K562 (cell line): ENCODE data around the gene TMEM135. TPM values are rescaled to one million over a fixed set of nuclear protein-coding genes. Genes with fewer than 3 reads are reported as not detected.

Experiments used
- ATAC-seq: fragments of 200-7000 bp; cut with Tn5 transposase; 3 replicates; pipeline ENCODE4 v1.9.1; 2020; ENCODE audit warnings: moderate library complexity
- BruUV-seq: library from RNA; stranded (reverse); fragments of 400-500 nt; replicated peaks from 2 replicates; lab custom pipeline; 2021; lab: Mats Ljungman, UMichigan
- CTCF ChIA-PET: fragments of 300-600 bp; formaldehyde crosslinking; extraction: SDS; loops from one replicate; lab custom pipeline; 2021; ENCODE audit warnings: low intra/inter-chr PET ratio; lab: Yijun Ruan, JAX
- POLR2A ChIA-PET: fragments of 300-600, 350-650 bp; sonication (Branson Sonifier 250); formaldehyde crosslinking; extraction: SDS; loops from one replicate; lab custom pipeline; 2021; ENCODE audit warnings: antibody characterized with exemption, inconsistent platforms; lab: Yijun Ruan, JAX
- DNase-seq, 4 experiments: peaks; one replicate each; pipeline versions ENCODE4 v3.0.0 to v3.0.0-alpha.2; 2011 to 2018; ENCODE audit warnings: low spot score in 3 of 4, mixed read lengths in 3 of 4; ENCODE audit errors: extremely low read depth in 1 of 4
- FAIRE-seq: peaks from 2 replicates; lab custom pipeline; 2011; peaks lifted over from hg19 to GRCh38; lab: Jason Lieb, UNC
- H2AFZ ChIP-seq: 2 replicates; pipeline ENCODE4 v1.6.0; 2011; ENCODE audit warnings: low read depth, low read length, control low read depth, inconsistent platforms
- H3K27ac ChIP-seq: fragments of 200-600 bp; 3 replicates; pipeline ENCODE4 v1.8.0; 2011; ENCODE audit warnings: low read depth, mild to moderate bottlenecking, control low read depth, inconsistent platforms, low read length, moderate library complexity, mixed read lengths; ENCODE audit errors: extremely low read depth
- H3K27me3 ChIP-seq, 2 experiments: fragments of 300-600 bp in 1 of 2; 2 replicates in 1 of 2; 3 replicates in 1 of 2; pipeline versions ENCODE4 v1.6.0 to v1.8.0; 2011; ENCODE audit warnings: inconsistent platforms in 2 of 2, low read length in 2 of 2, mild to moderate bottlenecking in 1 of 2, mixed read lengths in 1 of 2, moderate library complexity in 1 of 2; ENCODE audit not compliant: control insufficient read depth in 2 of 2, insufficient read depth in 2 of 2
- H3K36me3 ChIP-seq: fragments of 300-600 bp; 3 replicates; pipeline ENCODE4 v1.8.0; 2011; ENCODE audit warnings: mild to moderate bottlenecking, low read length, inconsistent platforms; ENCODE audit not compliant: control insufficient read depth, insufficient read depth
- H3K4me1 ChIP-seq, 2 experiments: fragments of 200-600 bp in 1 of 2; replicated peaks in 1 of 2; 2 replicates in 1 of 2; 3 replicates in 1 of 2; pipeline versions ENCODE4 v1.5.1 to v1.8.0; 2011; ENCODE audit warnings: inconsistent platforms in 2 of 2, low read length in 2 of 2, mild to moderate bottlenecking in 1 of 2, mixed read lengths in 1 of 2, moderate library complexity in 1 of 2; ENCODE audit not compliant: control insufficient read depth in 2 of 2, insufficient read depth in 2 of 2
- H3K4me2 ChIP-seq: 2 replicates; pipeline ENCODE4 v1.6.1; 2011; ENCODE audit warnings: low read length, control low read depth, inconsistent platforms, mixed read lengths; ENCODE audit not compliant: insufficient read depth
- H3K4me3 ChIP-seq: fragments of 200-600 bp; sonication (generic), shearing (Covaris generic); 2 replicates; pipeline ENCODE4 v1.5.1; 2016; ENCODE audit warnings: control low read depth, inconsistent platforms
- H3K79me2 ChIP-seq: fragments of 200-600 bp; 3 replicates; pipeline ENCODE4 v1.8.0; 2011; ENCODE audit warnings: low read length, inconsistent platforms; ENCODE audit not compliant: control insufficient read depth, insufficient read depth
- H3K9ac ChIP-seq, 2 experiments: 2 replicates each; pipeline versions ENCODE4 v1.6.0 to v1.6.1; 2011; ENCODE audit warnings: low read depth in 2 of 2, low read length in 2 of 2, control low read depth in 1 of 2, inconsistent platforms in 1 of 2, mild to moderate bottlenecking in 1 of 2, mixed read lengths in 1 of 2; ENCODE audit not compliant: insufficient read depth in 1 of 2
- H3K9me1 ChIP-seq: one replicate; pipeline ENCODE4 v1.6.0; 2011; ENCODE audit warnings: inconsistent platforms, mild to moderate bottlenecking, low read length, moderate library complexity; ENCODE audit not compliant: control insufficient read depth, insufficient read depth
- H3K9me3 ChIP-seq: replicated peaks from 2 replicates; pipeline ENCODE4 v1.5.1; 2011; ENCODE audit warnings: low read depth, low read length, inconsistent platforms; ENCODE audit not compliant: control insufficient read depth, insufficient read depth
- H4K20me1 ChIP-seq: replicated peaks from 2 replicates; pipeline ENCODE4 v1.6.1; 2011; ENCODE audit warnings: low read length, inconsistent platforms, mixed read lengths; ENCODE audit not compliant: control insufficient read depth, insufficient read depth
- CBX3 ChIP-seq, 2 experiments: IDR thresholded peaks; 1 replicate in 1 of 2; 2 replicates in 1 of 2; pipeline ENCODE4 v1.6.1; 2012; ENCODE audit warnings: inconsistent platforms in 2 of 2, low read length in 2 of 2, borderline replicate concordance in 1 of 2, control low read depth in 1 of 2
- CBX5 ChIP-seq: IDR thresholded peaks from 2 replicates; pipeline ENCODE4 v1.6.1; 2014; ENCODE audit warnings: low read depth, borderline replicate concordance
- HBP1 ChIP-seq: fragments of 450-650 bp; formaldehyde crosslinking; IDR thresholded peaks from 2 replicates; pipeline ENCODE4 v1.4.0; 2022; ENCODE audit warnings: missing genetic modification characterization
- LARP7 ChIP-seq: fragments of 450-650 bp; IDR thresholded peaks from 2 replicates; pipeline ENCODE4 v1.6.1; 2016
- MEIS2 ChIP-seq: fragments of 450-650 bp; IDR thresholded peaks from 2 replicates; pipeline ENCODE4 v1.6.1; 2014; ENCODE audit warnings: mild to moderate bottlenecking; ENCODE audit not compliant: partially characterized antibody
- PBX2 ChIP-seq, 2 experiments: IDR thresholded peaks in 1 of 2; conservative IDR thresholded peaks in 1 of 2; 2 replicates each; pipeline ENCODE4 v1.6.1; 2016; ENCODE audit warnings: low read depth in 2 of 2, mild to moderate bottlenecking in 1 of 2, missing compliant biosample characterization in 1 of 2, missing genetic modification characterization in 1 of 2, moderate library complexity in 1 of 2
- POLR2H ChIP-seq: IDR thresholded peaks from 2 replicates; pipeline ENCODE4 v1.6.1; 2016; ENCODE audit warnings: missing genetic modification characterization, low read depth, mild to moderate bottlenecking, control low read depth, missing compliant biosample characterization, moderate library complexity
- PRPF4 ChIP-seq: fragments of 200-400 bp; formaldehyde crosslinking; IDR thresholded peaks from one replicate; pipeline ENCODE4 v1.6.1; 2017; ENCODE audit warnings: low read length, low read depth, mild to moderate bottlenecking; ENCODE audit not compliant: insufficient read depth, poor library complexity, severe bottlenecking
- RBM17 ChIP-seq: fragments of 200-400 bp; formaldehyde crosslinking; IDR thresholded peaks from 2 replicates; pipeline ENCODE4 v1.6.1; 2017; ENCODE audit warnings: low read depth, mild to moderate bottlenecking, low read length, borderline replicate concordance
- TRIM24 ChIP-seq, 2 experiments: fragments of 450-650 bp; IDR thresholded peaks; 2 replicates each; pipeline ENCODE4 v1.6.1; 2016
- TRIM28 ChIP-seq: fragments of 450-650 bp; IDR thresholded peaks from 2 replicates; pipeline ENCODE4 v1.6.1; 2017
- ZNF41 ChIP-seq: fragments of 250-450 bp; sonication (Bioruptor Pico); conservative IDR thresholded peaks from 2 replicates; pipeline ENCODE4 v1.4.0; 2020; ENCODE audit warnings: mild to moderate bottlenecking
- WGBS: fragments of 100-300 bp; shearing (Covaris generic); methylation state at CpG from one replicate; pipeline ENCODE4 v1.1.6; 2016; ENCODE audit warnings: low coverage, mixed read lengths; ENCODE audit not compliant: insufficient coverage; ENCODE audit errors: missing lambda C conversion rate; 5-methylcytosine and 5-hydroxymethylcytosine counted together
- in situ Hi-C: fragments of 300-500 bp; cut with MboI; formaldehyde crosslinking; loops from 4 replicates; pipeline ENCODE4 v1.15.0; 2018; ENCODE audit warnings: inconsistent platforms, mixed read lengths
- intact Hi-C: fragments of 100-400 bp; cut with micrococcal nuclease; formaldehyde crosslinking; loops from 2 replicates; pipeline ENCODE4 v1.14.2; 2022
- polyA plus RNA-seq, 8 experiments: library from polyadenylated mRNA; depleted of rRNA in 4 of 8; stranded (reverse) in 5 of 8; unstranded in 3 of 8; fragments of >200 nt; fragmentation: Nextera tagmentation in 2 of 8; fragmentation: Illumina TruSeq in 1 of 8; extraction: Ambion mirVana in 2 of 8; extraction: Trizol in 1 of 8; gene quantifications; 2 replicates each; pipeline versions ENCODE4 v1.2.1 to v1.2.3, GENCODE V29; 2011 to 2014; ENCODE audit warnings: inconsistent platforms in 1 of 8, missing spikeins in 1 of 8
- total RNA-seq, 7 experiments: library from RNA; depleted of rRNA in 6 of 7; stranded (reverse); fragments of >200 nt in 6 of 7; fragmentation: Illumina TruSeq in 2 of 7; extraction: Trizol in 2 of 7; gene quantifications; 2 replicates each; pipeline versions ENCODE4 v1.2.1 to v1.2.3, GENCODE V29; 2011 to 2021; ENCODE audit warnings: low replicate concordance in 1 of 7

Gene TMEM135
- total and polyA plus RNA-seq, 9 of the 15 experiments (the other 6 are each of a cell fraction or from before 2014, with no cell fraction given) = 17.3 to 53.6 (median 24.9) TPM

GRCh38 chr11:87338046-87338639 is 300.4 kb downstream of the TMEM135 start:
- Histone ChIP-seq H3K4me2 (no peak overlapping the region), H3K27me3 (no peaks in the 10 kb centered on the region), H3K36me3 (no peaks in the 10 kb centered on the region), H4K20me1 (no peaks in the 10 kb centered on the region), H3K4me1 (no peaks in the 10 kb centered on the region), H2AFZ (no peak overlapping the region), H3K27ac (no peak overlapping the region), H3K79me2 (no peaks in the 10 kb centered on the region), H3K9ac (no peak overlapping the region), H3K9me1 (no peaks in the 10 kb centered on the region), H3K9me3 (peaks cover 4% of the 10 kb centered on the region; the same call in 1 of the 2 replicates), H3K4me3 (no peak overlapping the region)
- ChIA-PET POLR2A (interaction anchor here (0.6 to 0.8 kb wide), 2 partner anchors 9 to 39 kb away, joined by 3 read pairs; no protein-coding TSS in a partner anchor), CTCF (no interaction called here)
- DNase-seq = no peak
- intact Hi-C loops (no loop called here), in situ Hi-C loops (no loop called here)
- BruUV-seq = no TSS peak
- 0% methylated on average over 3 of the region's 3 CpGs for WGBS
- FAIRE-seq = no peak
- no peak for ATAC-seq
- TF ChIP-seq PBX2 (CRISPR knock-in tag; IDR thresholded peaks at IDR 0.05; ENCODE audit: low read depth) = no peak
- peak; percentile 30; the same call in 1 of the 2 replicates for TF ChIP-seq PBX2 (tag; conservative IDR thresholded peaks at IDR 0.05; ENCODE audit: low read depth)
- 0 out of 2 replicates have a peak, but pooled peaks have one; percentile 63 for TF ChIP-seq CBX5
- TF ChIP-seq PRPF4 = no peak
- peak; percentile 35 for TF ChIP-seq MEIS2
- no peak for TF ChIP-seq HBP1 (CRISPR knock-in tag)
- peak in 1 of 2 experiments; percentile 98; a peak in 2 of 3 replicates for TF ChIP-seq CBX3 (IDR thresholded peaks at IDR 0.05; ENCODE audit: borderline replicate concordance in 1 of 2, low read length in 2 of 2)
- TF ChIP-seq LARP7 = no peak
- peak; percentile 9; the same call in 1 of the 2 replicates for TF ChIP-seq POLR2H
- peak in 1 of 2 experiments; percentile 68; a peak in 2 of 4 replicates for TF ChIP-seq TRIM24 (IDR thresholded peaks at IDR 0.05)
- TF ChIP-seq RBM17 = no peak
- peak; percentile 97 for TF ChIP-seq TRIM28
- no peak for TF ChIP-seq ZNF41 (CRISPR knock-in tag)
